ENCODE measurements around the gene XYLT1.

The XYLT1 gene

DNA sequence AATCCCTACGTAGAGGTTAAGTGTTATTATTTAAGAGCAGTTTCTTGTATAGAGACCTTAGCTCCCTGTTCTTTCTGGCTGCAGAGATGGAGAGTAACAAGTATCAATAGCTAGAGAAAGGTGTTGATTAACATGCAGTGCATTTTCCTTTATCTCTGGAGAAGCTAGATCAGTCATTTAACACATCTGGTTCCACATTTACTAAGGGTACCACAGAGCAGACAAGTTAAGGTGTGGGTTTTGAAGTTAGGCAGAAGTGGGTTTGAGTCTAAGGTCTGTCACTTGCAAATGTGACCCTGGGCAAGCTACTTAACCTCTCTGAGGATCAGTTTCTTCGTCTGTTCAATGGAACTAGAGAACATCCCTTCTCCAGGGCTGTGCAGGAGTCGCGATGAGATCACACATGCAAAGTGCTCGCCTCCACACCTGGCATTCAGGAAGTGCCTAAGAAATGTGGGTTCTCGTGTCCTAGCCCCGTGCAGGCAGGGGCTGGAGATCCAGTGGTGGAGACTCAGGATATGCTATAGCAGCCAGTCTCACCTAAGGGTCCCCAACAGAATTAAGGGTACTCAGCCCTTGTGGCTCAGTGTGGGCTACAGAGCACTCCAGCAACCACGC, 224.4 kb downstream of the XYLT1 start:
- no peak for DNase-seq

DNA sequence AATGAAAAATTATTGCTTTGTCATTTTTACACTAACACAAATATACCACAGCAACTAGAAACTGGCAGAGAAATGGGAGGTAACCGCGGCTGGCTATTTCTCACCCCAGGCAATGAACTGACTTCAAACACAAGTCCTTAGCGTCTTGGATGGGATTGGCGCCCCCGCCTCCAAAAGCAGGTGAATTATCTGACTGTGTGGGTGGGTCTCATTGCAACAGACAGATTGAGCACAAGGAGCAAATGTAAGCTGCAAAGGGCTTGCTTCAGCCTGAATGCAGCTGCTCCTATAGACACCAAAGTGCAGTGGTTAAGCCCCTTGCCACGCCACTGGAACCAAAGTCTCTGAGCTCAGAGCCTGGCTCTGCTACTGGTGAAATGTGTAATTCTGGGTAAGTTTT, 225.0 kb downstream of the XYLT1 start:
- DNase-seq, result no peak

DNA sequence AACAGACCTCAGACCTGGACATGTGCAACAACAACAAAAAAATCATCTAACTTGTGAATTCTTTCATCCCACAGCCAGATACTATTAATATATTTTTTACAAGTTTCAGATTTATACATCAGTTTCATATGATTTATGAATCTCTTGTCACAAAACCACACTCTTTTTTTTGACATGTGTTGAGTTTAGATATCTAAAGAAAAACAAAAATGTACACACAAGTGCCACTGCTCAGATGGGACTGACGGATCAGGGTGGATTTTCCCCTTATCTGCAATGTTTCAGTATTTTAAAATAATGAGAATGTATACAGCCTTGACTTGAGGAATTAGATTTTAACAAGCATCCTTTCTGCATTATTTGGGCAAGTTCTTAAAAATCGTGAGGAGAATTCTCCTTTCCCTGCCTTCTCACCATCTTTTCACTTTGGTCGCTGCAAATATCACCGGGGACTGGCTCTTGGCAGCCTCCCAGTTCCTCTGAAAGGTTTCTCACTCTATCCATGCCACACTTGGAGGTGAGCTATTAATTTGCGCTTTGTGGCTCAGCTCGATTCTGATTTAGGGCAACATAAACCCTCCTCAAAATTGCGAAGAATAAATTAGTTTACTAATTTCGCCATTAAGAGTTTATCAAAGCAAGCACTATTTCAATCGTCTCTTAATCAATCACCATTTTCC, 225.7 kb downstream of the XYLT1 start:
- no peak for DNase-seq

DNA sequence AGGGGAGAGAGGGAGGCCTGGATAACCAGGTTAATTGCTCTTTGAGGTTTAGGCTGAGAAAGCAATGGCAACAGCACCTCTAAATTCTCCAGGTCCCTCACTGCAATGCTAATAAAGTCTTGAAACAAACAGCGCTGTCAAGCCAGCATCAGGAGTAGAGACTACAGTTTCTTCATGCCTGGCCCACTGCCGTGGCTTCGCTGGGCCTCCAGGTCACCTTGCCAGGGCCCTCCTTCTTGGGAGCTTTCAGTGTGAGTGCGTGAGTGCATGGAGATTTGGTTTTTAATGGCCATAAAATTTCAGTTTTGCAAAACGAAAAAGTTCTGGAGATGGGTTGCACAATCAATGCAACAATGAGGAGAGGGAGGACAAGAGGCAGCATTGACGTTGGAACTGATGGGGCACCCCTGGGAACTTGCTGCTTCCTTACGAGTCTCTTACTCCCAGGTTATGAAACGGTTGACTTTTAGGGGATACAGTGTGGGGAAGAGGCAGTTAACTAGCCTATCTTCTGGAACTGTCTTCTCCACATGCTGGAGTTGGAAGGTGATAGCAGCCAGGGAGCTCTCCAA, 229.4 kb downstream of the XYLT1 start:
- DNase-seq, result no peak

DNA sequence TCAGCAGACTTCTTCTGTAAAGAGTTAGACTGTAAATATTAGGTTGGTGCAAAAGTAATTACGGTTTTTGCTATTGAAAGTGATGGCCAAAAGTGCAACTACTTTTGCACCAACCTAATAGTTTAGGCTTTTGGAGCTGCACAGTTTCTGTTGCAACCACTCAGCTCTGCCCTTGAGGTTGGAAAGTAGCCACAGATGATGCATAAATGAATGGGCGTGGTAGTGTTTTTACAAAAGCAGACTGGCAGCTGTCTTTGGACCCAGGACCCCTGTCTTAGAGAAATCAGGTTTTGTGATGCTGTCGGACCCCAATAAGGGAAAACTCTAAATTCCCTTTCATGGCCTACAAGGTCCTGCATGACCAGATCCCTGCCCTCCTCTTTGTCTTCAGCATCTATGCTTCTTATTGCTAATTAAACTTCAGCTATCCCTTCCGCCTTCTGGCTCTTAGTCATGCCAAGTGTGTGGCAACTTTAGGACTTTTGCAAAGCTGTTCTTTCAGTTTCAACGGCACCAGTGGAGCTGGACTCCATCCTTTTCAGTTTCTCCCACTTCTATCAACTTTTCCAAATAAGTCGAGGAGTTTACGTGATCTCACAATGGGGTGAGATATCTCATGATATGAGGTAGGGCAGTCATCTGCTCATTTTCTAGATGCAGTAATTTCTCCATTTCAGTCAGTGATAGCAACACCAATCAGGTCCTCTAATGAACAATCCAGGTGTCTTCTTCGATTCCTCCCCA, 232.3 kb downstream of the XYLT1 start:
- DNase-seq, result no peak

DNA sequence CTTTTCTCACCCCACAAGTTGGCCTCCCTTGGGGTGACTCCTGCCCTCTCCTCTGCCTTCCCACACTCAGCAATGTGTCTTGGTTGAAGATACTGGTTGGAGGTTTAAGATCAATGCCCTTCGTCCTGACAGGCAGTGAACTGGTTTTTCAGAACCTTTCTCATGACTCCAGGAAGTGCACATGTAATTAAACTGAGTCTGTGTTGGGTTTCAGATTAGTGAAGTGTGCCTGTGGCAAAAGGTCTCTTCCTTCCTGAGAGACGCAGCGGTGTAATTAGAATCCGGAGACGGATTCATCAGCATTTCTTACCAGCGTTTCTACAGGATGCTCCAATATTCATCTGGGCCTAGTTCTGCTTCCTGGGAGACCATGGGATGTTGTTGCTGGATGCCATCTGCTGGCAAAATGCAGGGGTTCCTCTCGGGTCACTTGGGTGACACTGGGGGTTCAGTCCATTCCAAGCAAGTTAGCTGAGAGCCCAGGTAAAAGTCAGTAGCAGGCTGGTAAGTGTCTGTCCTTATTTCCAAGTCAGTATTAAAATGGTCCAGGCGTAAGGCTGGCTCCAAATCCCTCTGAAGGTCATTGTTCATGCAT, 233.3 kb downstream of the XYLT1 start:
- no peak for DNase-seq

DNA sequence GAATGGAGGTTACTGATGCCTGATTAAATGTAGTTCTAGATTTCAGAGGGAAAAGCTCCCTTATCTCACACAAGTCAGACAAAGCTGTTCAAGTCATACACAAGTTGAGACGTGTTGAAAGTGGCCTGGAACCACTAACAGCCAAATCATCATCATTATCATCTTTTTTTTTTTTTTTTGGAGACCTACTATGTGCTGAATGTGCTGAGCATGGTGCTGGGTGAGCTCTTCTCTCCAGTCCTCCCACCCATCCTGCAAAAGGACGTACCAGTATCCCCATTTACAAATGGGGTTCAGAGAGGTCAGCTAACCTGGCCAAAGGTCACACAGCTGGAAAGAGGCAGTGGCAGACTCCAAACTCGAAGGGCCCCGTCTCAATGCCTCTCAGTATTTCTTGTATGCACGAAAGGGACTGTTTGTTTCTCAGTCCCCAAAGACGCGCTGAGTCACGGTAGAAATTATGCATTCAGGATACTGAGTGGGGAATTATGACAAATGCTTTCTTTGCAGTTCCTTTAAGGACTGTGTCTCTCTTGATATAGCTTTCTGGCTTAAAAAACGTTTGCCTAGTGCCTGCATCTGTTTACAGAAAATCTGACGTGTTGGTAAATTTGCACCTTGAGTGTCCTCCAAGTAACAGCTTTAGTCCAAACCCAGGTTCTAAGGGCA, 235.5 kb downstream of the XYLT1 start:
- DNase-seq, result no peak

DNA sequence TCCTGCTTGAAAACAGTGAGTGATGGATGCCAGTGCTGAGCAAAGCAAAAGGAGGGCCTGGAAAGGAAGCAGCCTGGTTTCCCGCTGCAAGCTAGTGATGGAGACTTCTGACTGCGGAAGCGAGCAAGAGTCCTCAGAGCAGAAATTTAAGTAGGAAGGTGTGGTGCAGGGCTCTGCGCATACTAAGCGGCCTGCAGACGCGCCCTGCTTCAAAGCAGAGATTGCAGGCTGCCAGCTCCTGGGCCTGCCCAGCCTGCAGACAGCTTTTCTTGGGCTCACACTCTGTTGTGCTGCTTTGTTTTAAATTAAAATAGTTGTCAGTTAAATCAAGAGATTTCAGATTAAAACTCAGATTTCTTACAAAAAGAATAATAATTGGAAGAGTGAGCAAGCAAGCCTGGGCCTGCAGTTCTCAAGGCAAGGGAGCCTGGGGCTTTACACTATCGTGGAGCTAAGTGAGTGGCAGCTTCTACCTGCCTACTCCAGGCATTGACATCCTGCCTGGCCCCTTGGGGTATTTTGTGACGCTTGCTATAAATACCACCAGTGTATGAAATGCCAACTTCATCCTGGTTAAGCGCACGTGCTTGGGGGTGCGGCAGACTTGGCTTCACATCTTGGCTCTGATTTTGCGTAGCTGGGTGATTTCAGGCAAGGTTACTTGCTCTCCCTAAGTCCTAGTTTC, 237.3 kb downstream of the XYLT1 start:
- DNase-seq, result no peak

DNA sequence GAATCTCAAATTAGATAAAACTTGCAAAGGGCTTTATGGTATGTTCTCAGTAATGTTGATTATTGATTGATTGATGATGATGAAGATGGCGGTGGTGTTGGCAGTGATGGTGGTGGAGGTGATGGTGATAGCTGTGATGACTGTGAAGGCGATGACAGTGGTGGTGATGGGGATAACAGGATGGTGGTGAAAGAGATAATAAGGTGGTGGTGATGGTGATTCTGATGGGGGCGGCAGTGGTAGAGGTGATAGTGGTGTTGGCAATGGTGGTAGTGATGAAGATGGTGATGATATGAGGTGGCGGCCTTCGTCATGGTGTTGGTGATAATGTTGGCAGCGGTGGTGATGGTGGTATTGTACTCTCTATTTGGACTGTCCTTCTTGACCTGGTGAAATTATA, 238.3 kb downstream of the XYLT1 start:
- no peak for DNase-seq

DNA sequence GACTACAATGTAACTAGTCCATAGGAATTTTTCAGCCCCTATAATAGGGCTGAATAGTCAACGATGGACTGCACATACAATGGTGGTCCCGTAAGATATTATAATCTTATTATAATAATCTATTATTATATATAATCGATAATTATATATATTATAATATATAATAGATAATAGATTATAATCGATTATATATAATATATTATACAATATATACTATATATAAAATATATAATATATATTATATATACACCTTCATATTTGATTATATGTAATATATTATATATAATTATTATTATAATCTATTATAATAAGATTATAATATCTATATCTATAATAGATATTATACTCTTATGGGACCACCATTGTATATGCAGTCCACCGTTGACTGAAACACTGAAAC, 238.8 kb downstream of the XYLT1 start:
- DNase-seq, result no peak

DNA sequence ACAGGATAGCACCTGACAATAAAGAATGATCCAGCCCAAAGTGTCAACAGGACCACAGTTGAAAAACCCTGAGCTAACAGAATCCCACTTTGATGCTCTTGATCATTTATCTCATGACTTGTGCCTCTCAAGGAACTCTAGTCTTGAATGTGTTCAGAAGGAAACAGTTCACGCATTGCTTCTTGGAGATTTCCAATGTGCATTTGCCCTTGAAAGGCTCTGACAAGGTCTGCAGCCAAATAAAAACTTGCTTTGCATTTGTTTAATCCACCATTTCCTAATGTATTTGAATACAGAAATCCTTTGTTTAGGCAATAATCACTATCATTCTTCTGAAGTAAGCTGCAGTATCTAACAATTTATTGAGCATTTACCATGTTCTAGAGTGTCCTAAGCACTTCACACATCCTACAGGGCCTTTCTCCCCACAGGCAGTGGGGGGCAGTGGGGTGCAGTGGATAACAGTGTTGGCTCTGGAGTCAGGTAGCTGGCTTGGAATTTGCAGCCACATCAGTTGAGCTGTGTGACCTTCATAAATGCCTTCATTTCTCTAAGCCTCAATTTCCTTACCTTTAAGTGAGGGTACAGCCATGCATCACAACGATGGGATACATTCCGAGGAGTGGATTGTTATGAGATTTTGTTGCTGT, 239.7 kb downstream of the XYLT1 start:
- DNase-seq, result no peak

DNA sequence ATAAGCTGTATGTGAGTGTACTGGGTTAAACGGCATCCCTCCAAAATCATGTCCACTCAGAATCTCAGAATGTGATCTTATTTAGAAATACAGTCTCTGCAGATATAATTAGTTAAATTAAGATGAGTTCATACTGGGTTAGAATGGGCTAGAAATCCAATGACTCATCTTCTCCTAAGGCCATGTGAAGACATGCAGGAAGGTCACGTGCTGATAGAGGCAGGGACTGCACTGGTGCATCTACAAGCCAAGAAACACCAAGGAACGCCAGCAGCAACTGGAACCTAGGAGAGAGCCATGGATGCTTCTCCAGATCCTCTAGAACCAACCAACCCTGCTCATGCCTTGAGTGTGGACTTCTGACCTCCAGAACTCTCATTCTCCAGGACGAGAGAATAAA, 241.0 kb downstream of the XYLT1 start:
- DNase-seq, result no peak

DNA sequence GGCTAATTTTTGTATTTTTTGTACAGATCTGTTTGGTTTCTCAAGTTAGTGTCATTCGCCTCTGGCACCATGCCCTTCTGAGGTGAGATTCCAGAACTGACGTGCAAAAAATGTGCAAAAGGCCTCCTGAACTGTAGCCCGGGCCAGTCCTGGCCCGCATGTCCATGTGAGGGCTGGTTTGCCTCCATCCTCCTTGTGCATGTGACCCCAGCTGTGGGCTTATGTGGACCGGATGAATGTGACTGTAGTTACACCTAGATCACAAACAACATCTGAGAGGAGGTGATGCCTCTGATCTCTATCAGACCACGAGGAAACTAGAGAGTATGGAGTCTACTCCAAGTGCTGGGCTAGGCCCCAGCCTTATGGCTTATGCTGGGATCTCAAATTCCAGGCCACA, 241.6 kb downstream of the XYLT1 start:
- DNase-seq, result no peak

DNA sequence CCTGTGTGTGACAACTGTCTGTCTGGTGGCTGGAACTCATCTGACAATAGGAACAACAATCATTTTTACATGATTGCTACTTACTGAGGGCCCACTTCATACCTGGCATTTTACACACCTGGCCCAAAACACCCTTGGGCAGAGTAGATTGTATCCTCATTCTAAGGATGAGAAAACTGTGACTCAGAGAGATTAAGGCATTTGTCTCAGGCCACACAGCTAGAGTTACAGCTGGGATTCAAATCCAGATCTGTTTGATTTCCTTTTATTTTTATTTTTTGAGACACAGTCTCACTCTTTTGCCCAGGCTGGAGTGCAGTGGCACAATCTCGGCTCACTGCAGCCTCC, 242.1 kb downstream of the XYLT1 start:
- DNase-seq, result no peak

DNA sequence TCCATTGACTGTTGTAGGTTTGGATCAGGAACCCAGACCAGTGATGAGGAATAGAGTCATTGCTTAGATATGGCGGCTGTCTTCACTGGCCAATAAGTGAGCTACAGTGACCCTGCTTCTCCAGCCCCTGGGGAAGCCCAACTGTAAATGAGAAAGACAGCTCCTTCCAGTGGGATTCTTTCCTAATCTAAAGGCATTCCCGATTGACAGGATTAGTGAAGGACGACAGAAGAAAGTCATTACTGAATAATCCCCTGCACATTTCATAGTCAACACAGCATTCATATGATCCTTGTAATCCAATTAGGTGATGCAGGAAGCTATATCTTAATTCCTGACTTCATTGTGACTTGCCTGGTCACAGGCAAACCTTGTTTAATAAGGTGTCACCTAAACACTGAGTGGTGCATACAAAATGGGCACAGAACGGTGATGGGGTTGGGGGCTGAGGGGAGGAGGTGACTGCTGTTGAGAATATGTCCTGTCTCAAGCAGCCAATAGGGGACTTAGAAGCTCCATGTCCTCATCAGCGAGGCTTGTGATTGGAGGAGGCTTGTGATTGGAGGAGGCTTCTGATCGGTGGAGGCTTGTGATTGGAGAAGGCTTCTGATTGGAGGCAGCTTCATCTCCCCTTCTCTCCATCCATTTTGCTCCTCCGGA, 242.6 kb downstream of the XYLT1 start:
- DNase-seq, result no peak

DNA sequence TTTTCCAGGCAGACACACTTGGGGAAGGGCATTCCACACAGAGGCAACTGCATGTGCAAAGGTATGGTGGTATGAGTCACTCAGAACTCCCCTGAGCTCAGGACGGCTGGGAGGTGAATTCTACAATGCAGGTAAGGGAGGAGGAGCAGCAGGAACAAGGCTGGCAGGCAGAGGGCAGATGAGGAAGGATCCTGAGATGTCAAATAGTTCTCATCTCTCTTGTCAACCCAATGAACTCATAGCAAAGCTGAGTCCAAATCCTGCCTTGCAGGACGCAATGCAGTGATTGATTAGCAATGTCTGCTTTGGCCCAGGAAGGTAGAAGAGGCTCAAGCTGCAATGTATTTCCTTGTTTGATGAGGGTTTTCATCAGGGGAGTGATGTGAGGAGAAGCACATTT, 243.5 kb downstream of the XYLT1 start:
- DNase-seq, result no peak

DNA sequence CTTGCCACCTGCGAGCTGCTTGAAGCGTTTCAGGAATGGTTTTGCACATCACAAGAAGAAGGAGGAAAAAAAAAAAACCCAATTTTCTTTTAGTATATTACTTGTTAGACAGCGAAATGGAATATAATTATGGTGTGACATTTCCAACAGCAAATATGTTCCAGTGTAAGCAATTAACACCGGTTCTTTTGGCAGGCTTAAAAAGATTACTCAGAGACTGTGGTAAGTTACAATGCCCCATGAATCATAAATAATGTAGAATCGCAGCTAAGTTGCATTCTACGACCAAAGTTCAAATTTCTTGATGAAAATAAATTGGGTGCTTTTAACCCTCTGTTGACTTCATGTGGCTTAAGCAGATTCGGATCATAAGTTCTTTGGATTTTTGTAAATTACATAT, 245.2 kb downstream of the XYLT1 start:
- no peak for DNase-seq

DNA sequence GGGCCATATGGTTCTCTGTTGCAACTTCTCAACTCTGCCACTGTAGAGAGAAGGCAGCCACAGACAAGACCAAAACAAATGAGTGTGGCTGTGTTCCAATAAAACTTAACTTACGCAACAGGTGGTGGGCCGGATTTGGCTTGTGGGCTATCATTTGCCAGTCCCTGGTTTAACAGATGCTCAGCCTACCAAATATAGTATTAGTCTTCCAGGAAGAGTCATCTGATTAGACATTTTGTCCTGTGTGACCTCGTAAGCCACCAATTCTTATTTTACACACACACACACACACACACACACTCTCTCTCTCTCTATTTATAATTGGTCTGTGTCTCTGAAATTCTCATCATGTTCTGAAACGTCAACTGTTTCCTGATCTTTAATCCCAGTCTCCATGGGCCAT, 245.9 kb downstream of the XYLT1 start:
- DNase-seq, result peak; percentile 46

DNA sequence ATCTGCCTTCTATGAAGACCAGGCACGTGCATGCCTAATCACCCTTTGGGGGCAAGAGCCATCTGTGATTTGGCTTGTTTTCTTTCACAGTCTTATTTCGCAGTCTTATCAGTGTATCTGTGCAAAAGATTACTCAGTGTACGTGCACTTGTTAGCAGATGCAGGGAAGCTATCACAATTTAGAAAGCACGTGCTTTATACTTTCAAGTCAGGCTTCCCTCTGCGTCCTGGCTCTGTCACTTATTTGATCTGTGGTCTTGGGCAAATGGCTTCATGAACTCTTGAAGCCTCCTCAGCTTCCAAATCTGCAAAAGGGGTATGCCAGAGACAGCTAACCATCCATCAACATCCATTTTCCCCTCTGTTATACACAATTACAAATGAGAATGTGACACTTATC, 246.4 kb downstream of the XYLT1 start:
- DNase-seq, result no peak

DNA sequence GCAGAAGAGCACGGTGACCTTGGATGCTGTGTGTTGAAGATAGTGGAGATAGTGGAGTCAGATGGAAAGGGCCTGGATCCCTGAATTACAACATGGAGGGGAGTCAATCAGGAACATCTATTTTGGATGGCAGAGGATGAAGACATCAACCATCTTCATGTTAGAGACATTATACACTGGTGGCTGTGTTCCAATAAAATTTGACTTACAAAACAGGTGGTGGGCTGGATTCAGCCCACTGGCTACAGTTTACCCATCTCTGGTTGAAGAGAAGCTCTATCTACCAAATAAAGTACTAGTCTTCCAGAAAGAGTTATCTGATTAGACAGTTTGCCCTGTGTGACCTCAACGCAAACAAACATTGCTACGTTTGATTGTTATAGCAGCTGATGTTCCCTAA, 247.2 kb downstream of the XYLT1 start:
- no peak for DNase-seq

DNA sequence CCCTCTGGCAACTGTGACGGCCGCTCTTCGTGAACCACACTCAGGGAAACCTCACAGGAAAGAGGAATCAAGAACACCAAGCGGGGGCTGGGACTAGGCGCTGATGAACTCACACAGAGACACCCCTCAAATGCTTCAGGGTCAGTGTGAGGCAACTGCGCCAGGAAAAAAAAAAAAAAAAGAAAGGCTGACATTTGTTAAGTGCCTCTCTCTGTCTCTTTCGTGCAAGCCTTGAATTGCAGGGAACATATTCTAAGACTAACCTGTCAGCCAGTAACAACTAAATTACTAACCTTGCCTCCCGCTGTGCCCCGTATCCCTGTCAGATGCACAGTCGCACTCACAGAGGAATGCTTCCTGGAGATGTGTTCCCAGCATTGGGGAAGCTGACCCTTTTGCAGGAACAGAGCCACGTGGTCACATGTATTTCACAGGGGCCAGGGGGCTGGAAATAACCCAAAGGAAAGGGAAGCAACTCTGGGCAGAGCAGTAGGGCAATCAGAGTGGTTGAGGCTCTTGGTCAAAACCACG, 247.8 kb downstream of the XYLT1 start:
- no peak for DNase-seq

Measured in NCI-H1694 (cell line).